Measurements from ENCODE around the gene SNX25.

DNA sequence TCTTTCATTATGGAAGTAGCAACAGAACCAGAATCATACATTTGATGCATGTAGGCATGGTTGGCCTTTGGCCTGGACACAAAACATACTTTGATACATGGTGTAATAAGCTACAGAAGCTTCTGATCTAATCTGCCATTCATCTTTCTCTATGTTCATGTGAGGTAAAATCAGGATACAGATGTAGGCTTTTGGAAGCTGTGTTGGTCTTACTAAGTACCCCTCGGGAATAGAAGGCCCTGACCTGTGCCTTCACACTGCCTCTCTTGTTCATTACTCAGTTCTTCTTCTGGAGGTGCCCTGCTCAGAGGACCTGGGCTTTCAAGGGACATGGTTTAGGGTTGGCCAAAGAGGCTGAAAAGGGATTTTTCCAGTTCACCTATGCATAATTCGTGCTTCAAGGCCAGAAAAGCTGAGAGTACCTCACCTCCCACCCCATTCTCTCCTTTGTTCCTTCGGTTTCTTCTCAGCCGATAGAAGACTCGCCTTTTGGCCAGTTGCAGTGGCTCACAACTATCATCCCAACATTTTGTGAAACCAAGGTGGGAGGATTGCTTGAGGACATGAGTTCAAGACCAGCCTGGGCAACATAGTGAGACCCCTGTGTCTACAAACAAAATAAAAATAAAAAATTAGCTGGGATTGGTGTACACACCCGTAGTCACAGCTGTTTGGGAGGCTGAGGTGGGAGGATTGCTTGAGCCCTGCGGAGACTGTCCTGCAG, 25.9 kb downstream of the SNX25 start:
- TF ChIP-seq CTCF (IDR thresholded peaks at IDR 0.05) (no peak), POLR2A (IDR thresholded peaks at IDR 0.05) (no peak)

Data from esophagus squamous epithelium (tissue), 4 donors.